IMR-90 (cell line): ENCODE measurements around the gene COL4A1. TPM values are rescaled to one million over a fixed set of nuclear protein-coding genes. Genes with fewer than 3 reads are reported as not detected.

Experiments used
- ATAC-seq: fragments of 200-7000 bp; cut with Tn5 transposase; 2 replicates; pipeline ENCODE4 v1.9.1; 2020; ENCODE audit warnings: low read depth, mild to moderate bottlenecking, moderate library complexity
- BruUV-seq: library from RNA; stranded (reverse); fragments of 400-500 nt; replicated peaks from 2 replicates; lab custom pipeline; 2021; lab: Mats Ljungman, UMichigan
- CTCF ChIA-PET: fragments of 300-600 bp; formaldehyde crosslinking; extraction: SDS; loops from one replicate; lab custom pipeline; 2021; ENCODE audit warnings: antibody characterized with exemption; lab: Yijun Ruan, JAX
- POLR2A ChIA-PET: fragments of 300-600 bp; sonication (Branson Sonifier 250); formaldehyde crosslinking; loops from one replicate; lab custom pipeline; 2022; ENCODE audit warnings: antibody characterized with exemption; ENCODE audit not compliant: unreplicated experiment; lab: Charles Lee
- DNase-seq: peaks from one replicate; pipeline ENCODE4 v3.0.0; 2013
- H2AFZ ChIP-seq: replicated peaks from 2 replicates; pipeline ENCODE3; 2013; ENCODE audit warnings: low read length, mild to moderate bottlenecking; ENCODE audit not compliant: poor library complexity
- H2AK5ac ChIP-seq: 2 replicates; pipeline ENCODE4 v1.6.1; 2013; ENCODE audit warnings: low read depth, low read length, inconsistent platforms
- H2AK9ac ChIP-seq: replicated peaks from 2 replicates; pipeline ENCODE3; 2013; ENCODE audit warnings: mild to moderate bottlenecking, low read depth, low read length, moderate library complexity; ENCODE audit not compliant: poor library complexity
- H2BK120ac ChIP-seq: 2 replicates; pipeline ENCODE4 v1.6.1; 2013; ENCODE audit warnings: low read depth, low read length, inconsistent platforms
- H2BK15ac ChIP-seq: 3 replicates; pipeline ENCODE4 v1.6.1; 2013; ENCODE audit warnings: low read depth, low read length, inconsistent platforms
- H2BK20ac ChIP-seq: 2 replicates; pipeline ENCODE4 v1.6.1; 2013; ENCODE audit warnings: low read depth, mild to moderate bottlenecking, inconsistent platforms, low read length, moderate library complexity
- H2BK5ac ChIP-seq: 2 replicates; pipeline ENCODE4 v1.6.1; 2013; ENCODE audit warnings: mild to moderate bottlenecking, low read depth, low read length, inconsistent platforms; ENCODE audit not compliant: poor library complexity, severe bottlenecking
- H3K14ac ChIP-seq: replicated peaks from 2 replicates; pipeline ENCODE4 v1.6.1; 2013; ENCODE audit warnings: low read depth, low read length, inconsistent platforms
- H3K18ac ChIP-seq: 2 replicates; pipeline ENCODE4 v1.6.1; 2013; ENCODE audit warnings: low read depth, low read length, control low read depth
- H3K23ac ChIP-seq: 2 replicates; pipeline ENCODE4 v1.6.1; 2013; ENCODE audit warnings: low read depth, low read length, inconsistent platforms
- H3K27ac ChIP-seq: 2 replicates; pipeline ENCODE4 v1.5.1; 2013; ENCODE audit warnings: mild to moderate bottlenecking, control low read depth, low read length; ENCODE audit not compliant: insufficient read depth
- H3K27me3 ChIP-seq: 2 replicates; pipeline ENCODE4 v1.6.1; 2013; ENCODE audit warnings: low read length; ENCODE audit not compliant: control insufficient read depth, insufficient read depth
- H3K36me3 ChIP-seq: 2 replicates; pipeline ENCODE4 v1.6.1; 2013; ENCODE audit warnings: low read length, mixed read lengths; ENCODE audit not compliant: control insufficient read depth, insufficient read depth
- H3K4ac ChIP-seq: 2 replicates; pipeline ENCODE4 v1.6.1; 2013; ENCODE audit warnings: low read depth, low read length, inconsistent platforms
- H3K4me1 ChIP-seq: 2 replicates; pipeline ENCODE4 v1.6.1; 2013; ENCODE audit warnings: low read length, mixed read lengths; ENCODE audit not compliant: control insufficient read depth, insufficient read depth
- H3K4me2 ChIP-seq: 2 replicates; pipeline ENCODE4 v1.6.1; 2013; ENCODE audit warnings: low read depth, mild to moderate bottlenecking, control low read depth, low read length, moderate library complexity
- H3K4me3 ChIP-seq: 2 replicates; pipeline ENCODE4 v1.5.1; 2013; ENCODE audit warnings: low read depth, mild to moderate bottlenecking, control low read depth, low read length, moderate library complexity; ENCODE audit not compliant: insufficient read depth
- H3K56ac ChIP-seq: 2 replicates; pipeline ENCODE4 v1.6.1; 2013; ENCODE audit warnings: low read length, inconsistent platforms; ENCODE audit not compliant: insufficient read depth; ENCODE audit errors: extremely low read depth
- H3K79me1 ChIP-seq, 2 experiments: 2 replicates each; pipeline ENCODE4 v1.6.1; 2013; ENCODE audit warnings: low read length in 2 of 2, inconsistent platforms in 1 of 2, low read depth in 1 of 2
- H3K9ac ChIP-seq: 2 replicates; pipeline ENCODE4 v1.6.1; 2013; ENCODE audit warnings: low read depth, low read length, control low read depth
- H3K9me1 ChIP-seq: 2 replicates; pipeline ENCODE4 v1.6.1; 2013; ENCODE audit warnings: low read length, inconsistent platforms; ENCODE audit not compliant: insufficient read depth
- H3K9me3 ChIP-seq: 2 replicates; pipeline ENCODE4 v1.6.1; 2013; ENCODE audit warnings: low read length; ENCODE audit not compliant: control insufficient read depth, insufficient read depth
- H4K20me1 ChIP-seq: 2 replicates; pipeline ENCODE4 v1.6.1; 2013; ENCODE audit warnings: low read length, inconsistent platforms; ENCODE audit not compliant: insufficient read depth
- H4K5ac ChIP-seq: 2 replicates; pipeline ENCODE4 v1.6.1; 2013; ENCODE audit warnings: mild to moderate bottlenecking, low read depth, low read length, control low read depth
- H4K8ac ChIP-seq, 2 experiments: 2 replicates each; pipeline ENCODE4 v1.6.1; 2013; ENCODE audit warnings: low read depth in 2 of 2, low read length in 2 of 2, control low read depth in 1 of 2, inconsistent platforms in 1 of 2
- H4K91ac ChIP-seq: 2 replicates; pipeline ENCODE4 v1.6.1; 2013; ENCODE audit warnings: low read depth, low read length, inconsistent platforms; ENCODE audit not compliant: insufficient read depth
- BHLHE40 ChIP-seq: fragments of 150-350 bp; IDR thresholded peaks from 2 replicates; pipeline ENCODE4 v1.6.1; 2016; ENCODE audit warnings: mild to moderate bottlenecking, low read depth, low read length
- CEBPB ChIP-seq: IDR thresholded peaks from 2 replicates; pipeline ENCODE4 v1.6.1; 2012; ENCODE audit warnings: low read depth, low read length, improper control_type of control experiment
- CHD1 ChIP-seq: IDR thresholded peaks from 2 replicates; pipeline ENCODE4 v1.6.1; 2012; ENCODE audit warnings: low read depth, low read length, improper control_type of control experiment
- CTCF ChIP-seq: conservative IDR thresholded peaks from 2 replicates; pipeline ENCODE4 v1.5.1; 2012; ENCODE audit warnings: mild to moderate bottlenecking, low read depth, low read length, improper control_type of control experiment
- FOS ChIP-seq: fragments of 150-350 bp; IDR thresholded peaks from 2 replicates; pipeline ENCODE4 v1.6.1; 2016; ENCODE audit warnings: low read depth, low read length
- MXI1 ChIP-seq: IDR thresholded peaks from 2 replicates; pipeline ENCODE4 v1.6.1; 2012; ENCODE audit warnings: low read depth, mild to moderate bottlenecking, low read length, moderate library complexity, borderline replicate concordance
- NFE2L2 ChIP-seq: fragments of 150-350 bp; IDR thresholded peaks from 2 replicates; pipeline ENCODE4 v1.6.1; 2016; ENCODE audit warnings: low read depth, mild to moderate bottlenecking, low read length
- POLR2A ChIP-seq: IDR thresholded peaks from 2 replicates; pipeline ENCODE4 v1.6.1; 2012; ENCODE audit warnings: mild to moderate bottlenecking, low read depth, low read length
- RCOR1 ChIP-seq: IDR thresholded peaks from 2 replicates; pipeline ENCODE4 v1.6.1; 2012; ENCODE audit warnings: mild to moderate bottlenecking, low read length, improper control_type of control experiment; ENCODE audit not compliant: insufficient replicate concordance
- RFX5 ChIP-seq: IDR thresholded peaks from 2 replicates; pipeline ENCODE4 v1.8.0; 2012; ENCODE audit warnings: low read depth, mild to moderate bottlenecking, low read length, moderate library complexity
- SMC3 ChIP-seq: fragments of 150-350 bp; IDR thresholded peaks from 2 replicates; pipeline ENCODE4 v1.6.1; 2016; ENCODE audit warnings: low read depth, mild to moderate bottlenecking, antibody characterized with exemption, low read length, moderate library complexity
- WGBS, 2 experiments: methylation state at CpG; one replicate each; pipeline versions ENCODE4 v1.1.5 to v1.1.7; 2013; ENCODE audit warnings: missing lambda C conversion rate in 2 of 2; ENCODE audit not compliant: insufficient read length in 1 of 2; ENCODE audit errors: extremely low coverage in 2 of 2; 5-methylcytosine and 5-hydroxymethylcytosine counted together
- dilution Hi-C: fragments of 300-500 bp; cut with HindIII; formaldehyde crosslinking; loops from one replicate; pipeline ENCODE4 v1.14.3; 2018; ENCODE audit warnings: low sequenced_read_pairs; ENCODE audit not compliant: unreplicated experiment
- in situ Hi-C: fragments of 300-500 bp; cut with MboI; formaldehyde crosslinking; loops from 3 replicates; pipeline ENCODE4 v1.14.3; 2019; ENCODE audit warnings: low sequenced_read_pairs, inconsistent platforms, mixed read lengths
- intact Hi-C: fragments of 100-400 bp; cut with micrococcal nuclease; formaldehyde crosslinking; loops from 2 replicates; pipeline ENCODE4 v1.10.0; 2022
- polyA plus RNA-seq, 3 experiments: library from polyadenylated mRNA; depleted of rRNA; stranded (reverse); fragments of >200 nt; gene quantifications; 2 replicates each; pipeline ENCODE4 v1.2.3, GENCODE V29; 2012; ENCODE audit warnings: low replicate concordance in 1 of 3
- total RNA-seq: library from RNA; depleted of rRNA; stranded (reverse); fragments of >200 nt; gene quantifications from 2 replicates; pipeline ENCODE4 v1.2.3, GENCODE V29; 2012
- TF ChIP-seq, protein P1 (sequence below): fragments of 150-350 bp; IDR thresholded peaks from 2 replicates; pipeline ENCODE4 v1.6.1; 2016; ENCODE audit warnings: low read depth, mild to moderate bottlenecking, low read length, moderate library complexity, borderline replicate concordance

The COL4A1 gene
- total and polyA plus RNA-seq, 2 of the 4 experiments (the other 2 are of a cell fraction): 230 to 337 TPM

GRCh38 chr13:110213461-110214074 is 93.4 kb downstream of the COL4A1 start:
- Histone ChIP-seq H2BK20ac (no peak overlapping the region), H2BK15ac (no peak overlapping the region; the same call in 2 of the 3 replicates), H3K79me1 (peaks cover 59 to 80% of the 10 kb centered on the region in 2 experiments), H3K27me3 (no peaks in the 10 kb centered on the region), H3K14ac (no peak overlapping the region; the same call in 1 of the 2 replicates), H3K36me3 (peaks cover 43% of the 10 kb centered on the region), H2BK120ac (no peak overlapping the region), H3K9ac (no peak overlapping the region), H3K9me3 (no peaks in the 10 kb centered on the region), H3K23ac (peak overlapping the region; percentile 38), H3K18ac (no peak overlapping the region), H2AFZ (no peak overlapping the region), H2AK9ac (peak overlapping the region; percentile 1), H2BK5ac (no peak overlapping the region), H3K56ac (no peak overlapping the region), H3K4me1 (peaks cover 20% of the 10 kb centered on the region), H4K20me1 (peaks cover 58% of the 10 kb centered on the region), H4K5ac (no peak overlapping the region), H4K91ac (no peak overlapping the region), H3K4me2 (no peak overlapping the region), H3K4me3 (no peak overlapping the region), H4K8ac (no peak overlapping the region), H2AK5ac (0 out of 2 replicates have a peak overlapping the region, but pooled peaks have one; percentile 8), H3K27ac (no peak overlapping the region), H3K4ac (peak overlapping the region; percentile 2; the same call in 1 of the 2 replicates), H3K9me1 (peaks cover 45% of the 10 kb centered on the region)
- WGBS, 2 experiments: 90% methylated on average over 7 of the region's 13 CpGs; no CpG with 5 or more reads in 1 of the 2 experiments
- dilution Hi-C loops (no loop called here), in situ Hi-C loops (loop anchor here (10.0 kb wide), 1 partner anchor 221 kb away; no protein-coding TSS in a partner anchor), intact Hi-C loops (no loop called here)
- TF ChIP-seq CEBPB (no peak), MXI1 (no peak), CTCF (no peak), RCOR1 (no peak), SMC3 (no peak), RFX5 (no peak), BHLHE40 (no peak), FOS (no peak), CHD1 (no peak), NFE2L2 (no peak), POLR2A (no peak)
- TF ChIP-seq, protein P1, sequence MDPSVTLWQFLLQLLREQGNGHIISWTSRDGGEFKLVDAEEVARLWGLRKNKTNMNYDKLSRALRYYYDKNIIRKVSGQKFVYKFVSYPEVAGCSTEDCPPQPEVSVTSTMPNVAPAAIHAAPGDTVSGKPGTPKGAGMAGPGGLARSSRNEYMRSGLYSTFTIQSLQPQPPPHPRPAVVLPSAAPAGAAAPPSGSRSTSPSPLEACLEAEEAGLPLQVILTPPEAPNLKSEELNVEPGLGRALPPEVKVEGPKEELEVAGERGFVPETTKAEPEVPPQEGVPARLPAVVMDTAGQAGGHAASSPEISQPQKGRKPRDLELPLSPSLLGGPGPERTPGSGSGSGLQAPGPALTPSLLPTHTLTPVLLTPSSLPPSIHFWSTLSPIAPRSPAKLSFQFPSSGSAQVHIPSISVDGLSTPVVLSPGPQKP: no peak
- ChIA-PET CTCF (interaction anchor here (0.6 kb wide), 1 partner anchor 96 kb away, joined by 3 read pairs; no protein-coding TSS in a partner anchor), POLR2A (no interaction called here)
- ATAC-seq: no peak
- no peak for DNase-seq
- BruUV-seq: no TSS peak
